Chondrocyte (in vitro differentiated cells): Measurements from ENCODE around the gene LSP1. TPM values are rescaled to one million over a fixed set of nuclear protein-coding genes. Genes with fewer than 3 reads are reported as not detected.

Experiments
- DNase-seq: peaks from one replicate; pipeline ENCODE4 v3.0.0; 2021; ENCODE audit warnings: mixed read lengths, low spot score
- H3K27ac Mint-ChIP-seq: one replicate; pipeline ENCODE4 v1.8.0; 2021; ENCODE audit warnings: mild to moderate bottlenecking, moderate library complexity, mixed read lengths; ENCODE audit not compliant: unreplicated experiment
- H3K27me3 Mint-ChIP-seq: 2 replicates; pipeline ENCODE4 v1.8.0; 2021; ENCODE audit warnings: low read depth, mixed read lengths
- H3K36me3 Mint-ChIP-seq: 2 replicates; pipeline ENCODE4 v1.8.0; 2021; ENCODE audit warnings: low read depth, mixed read lengths
- H3K4me1 Mint-ChIP-seq: 2 replicates; pipeline ENCODE4 v1.8.0; 2021; ENCODE audit warnings: low read depth, mild to moderate bottlenecking, mixed read lengths
- H3K4me3 Mint-ChIP-seq: one replicate; pipeline ENCODE4 v1.8.0; 2021; ENCODE audit warnings: mild to moderate bottlenecking, moderate library complexity, mixed read lengths; ENCODE audit not compliant: unreplicated experiment
- H3K9me3 Mint-ChIP-seq: 2 replicates; pipeline ENCODE4 v1.8.0; 2021; ENCODE audit warnings: low read depth, mixed read lengths
- CTCF ChIP-seq: fragments of 200-600 bp; sonication (generic); IDR thresholded peaks from 2 replicates; pipeline ENCODE4 v1.5.0; 2021; ENCODE audit warnings: antibody characterized with exemption, mild to moderate bottlenecking, moderate library complexity
- total RNA-seq: library from RNA; stranded (reverse); gene quantifications from 3 replicates; pipeline ENCODE4 v1.2.1, GENCODE V29; 2021

LSP1 gene
- total RNA-seq, 1 donor from 2014 or later = 7.4 TPM

DNA sequence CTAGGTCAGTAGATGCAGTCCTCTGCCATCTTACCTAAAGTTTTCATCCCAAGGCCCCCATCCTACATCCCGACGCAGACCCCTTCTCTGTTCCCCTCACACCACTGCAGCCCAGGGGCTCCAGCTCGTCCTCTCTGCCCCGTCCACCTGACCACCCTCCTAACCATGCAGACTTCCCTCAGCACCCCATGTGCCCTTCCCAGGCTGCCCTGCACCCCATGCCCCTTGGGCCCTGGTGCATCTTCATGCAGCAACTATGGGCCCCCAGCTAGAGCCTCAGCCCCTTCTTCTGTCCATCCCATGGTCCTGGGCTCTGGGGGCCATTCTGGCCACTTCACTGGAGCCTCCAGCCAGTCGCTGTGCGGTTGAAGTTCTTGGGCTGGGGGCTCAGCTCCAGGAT lies 35.9 kb downstream of the LSP1 start:
- Mint-ChIP-seq H3K4me1 (no peaks in the 10 kb centered on the region), H3K27me3 (no peaks in the 10 kb centered on the region), H3K9me3 (no peaks in the 10 kb centered on the region), H3K4me3 (no peak overlapping the region), H3K27ac (no peak overlapping the region), H3K36me3 (peaks cover 2% of the 10 kb centered on the region)
- TF ChIP-seq CTCF = no peak
- peak; percentile 70 for DNase-seq

DNA sequence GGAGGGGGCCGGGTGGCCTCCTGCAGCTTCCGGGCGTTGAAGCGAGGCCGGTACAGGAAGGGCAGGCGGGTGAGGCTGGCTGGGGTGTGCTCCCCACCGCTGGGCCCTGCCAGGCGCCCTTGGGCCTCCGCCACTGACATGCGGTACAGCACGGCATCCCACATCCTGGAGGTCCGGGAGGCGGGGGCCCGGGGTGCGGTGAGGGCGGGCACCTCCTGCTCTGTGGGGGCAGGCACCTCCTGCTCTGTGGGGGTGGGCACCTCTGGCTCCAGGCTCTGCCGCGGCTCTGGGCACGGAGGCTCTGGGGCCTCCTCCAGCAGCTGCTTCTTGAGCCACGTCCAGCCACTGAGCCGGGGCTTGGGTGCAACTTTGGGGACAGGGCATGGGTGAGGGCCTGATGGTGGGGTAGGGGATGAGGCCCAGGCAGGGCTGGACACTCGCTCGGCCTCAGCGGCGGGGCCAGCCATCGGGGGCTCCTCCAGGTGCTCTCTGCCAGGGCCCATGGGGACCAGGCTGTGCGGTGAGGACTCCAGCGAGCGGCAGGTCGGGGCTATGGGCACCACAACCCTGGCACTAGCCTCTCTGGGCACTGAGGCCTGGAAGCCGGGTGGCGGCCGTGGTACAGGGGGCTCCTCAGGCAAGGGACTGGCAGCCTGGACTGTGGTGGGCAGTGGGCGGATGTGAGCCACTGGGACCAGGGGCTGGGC lies 36.5 kb downstream of the LSP1 start:
- no peak for TF ChIP-seq CTCF
- H3K4me1 Mint-ChIP-seq = no peaks in the 10 kb centered on the region
- no peaks in the 10 kb centered on the region for H3K27me3 Mint-ChIP-seq
- peak; percentile 90 for DNase-seq
- H3K9me3 Mint-ChIP-seq = no peaks in the 10 kb centered on the region
- H3K27ac Mint-ChIP-seq = no peak overlapping the region
- no peak overlapping the region for H3K4me3 Mint-ChIP-seq
- H3K36me3 Mint-ChIP-seq = peaks cover 2% of the 10 kb centered on the region

- Mint-ChIP-seq H3K36me3 (peaks cover 2% of the 10 kb centered on the region), H3K4me1 (no peaks in the 10 kb centered on the region), H3K4me3 (no peak overlapping the region), H3K27ac (no peak overlapping the region), H3K9me3 (no peaks in the 10 kb centered on the region), H3K27me3 (no peaks in the 10 kb centered on the region)
- DNase-seq = peak; percentile 92
- TF ChIP-seq CTCF = no peak
Observed at GRCh38 chr11:1889941-1890855, 37.3 kb downstream of the LSP1 start.

- peaks cover 2% of the 10 kb centered on the region for H3K27me3 Mint-ChIP-seq
- H3K4me3 Mint-ChIP-seq = no peak overlapping the region
- no peaks in the 10 kb centered on the region for H3K9me3 Mint-ChIP-seq
- peaks cover 2% of the 10 kb centered on the region for H3K36me3 Mint-ChIP-seq
- no peak for TF ChIP-seq CTCF
- H3K27ac Mint-ChIP-seq = no peak overlapping the region
- H3K4me1 Mint-ChIP-seq = no peaks in the 10 kb centered on the region
- DNase-seq = peak; percentile 83
Observed at GRCh38 chr11:1890856-1891830, 38.3 kb downstream of the LSP1 start.

DNA sequence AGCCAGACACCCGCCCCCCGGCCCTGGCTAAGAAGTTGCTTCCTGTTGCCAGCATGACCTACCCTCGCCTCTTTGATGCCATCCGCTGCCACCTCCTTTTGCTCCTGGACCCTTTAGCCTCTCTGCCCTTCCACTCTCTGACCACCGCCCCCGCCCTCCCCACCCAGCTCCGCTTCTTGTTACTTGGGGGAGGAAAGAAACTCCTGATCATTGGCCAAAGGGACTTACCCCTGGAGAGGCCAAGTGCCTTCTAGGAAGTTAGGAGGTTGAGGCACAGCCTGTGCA lies 38.9 kb downstream of the LSP1 start, which contains the start of gene PRR33:
TSS of gene PRR33 (minus strand) at position 65 of the 285 bp plus-strand sequence. CDS start 1,311 bp downstream, outside the sequence.
- Mint-ChIP-seq H3K4me3 (no peak within 1 kb of the TSS), H3K4me1 (no peaks in the 10 kb centered on the region), H3K27me3 (peaks cover 6% of the 10 kb centered on the region), H3K36me3 (peaks cover 2% of the 10 kb centered on the region), H3K27ac (no peak within 1 kb of the TSS), H3K9me3 (no peaks in the 10 kb centered on the region)
- no peak for TF ChIP-seq CTCF
- no peak for DNase-seq
